Transverse colon (tissue), 4 donors: ENCODE results near the gene HK2.
"Not testable (repeated sequence)": the region's sequence is repeated elsewhere in the genome, so short reads cannot be mapped to it uniquely, and the experiment has no call there.

ENCODE experiments used
- POLR2A ChIP-seq: fragments of 450-650 bp; IDR thresholded peaks from one replicate; pipeline ENCODE4 v1.6.1; 2016; ENCODE audit warnings: antibody characterized with exemption, mild to moderate bottlenecking, moderate library complexity
- POLR2AphosphoS5 ChIP-seq, 3 donors: sonication (generic); formaldehyde crosslinking; IDR thresholded peaks; one replicate each; pipeline ENCODE4 v1.6.1; 2016; ENCODE audit warnings: antibody characterized with exemption in 3 of 3
- TF ChIP-seq, protein P1 (sequence below), 5 experiments: fragments of 200-600 bp in 3 of 5; fragments of 450-650 bp in 2 of 5; sonication (generic) in 3 of 5; IDR thresholded peaks; 1 replicate in 2 of 5; 2 replicates in 3 of 5; pipeline ENCODE4 v1.5.1; 2016 to 2017; ENCODE audit warnings: antibody characterized with exemption in 5 of 5, inconsistent platforms in 3 of 5, mild to moderate bottlenecking in 2 of 5, moderate library complexity in 1 of 5

DNA sequence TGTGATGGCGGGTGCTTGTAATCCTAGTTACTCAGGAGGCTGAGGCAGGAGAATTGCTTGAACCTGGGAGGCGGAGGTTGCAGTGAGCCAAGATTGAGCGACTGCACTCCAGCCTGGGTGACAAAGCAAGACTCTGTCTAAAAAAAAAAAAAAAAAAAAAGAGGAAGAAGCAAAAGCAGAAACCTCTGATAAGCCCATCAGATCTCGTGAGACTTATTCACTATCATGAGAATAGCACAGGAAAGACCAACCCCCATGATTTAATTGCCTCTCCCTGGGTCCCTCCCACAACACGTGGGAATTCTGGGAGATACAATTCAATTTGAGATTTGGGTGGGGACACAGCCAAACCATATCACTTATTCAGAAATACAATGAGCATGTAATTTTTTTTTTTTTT is 73.6 kb downstream of the HK2 start:
- TF ChIP-seq POLR2AphosphoS5 (IDR thresholded peaks at IDR 0.05); POLR2A: not testable (repeated sequence)
- TF ChIP-seq, protein P1, sequence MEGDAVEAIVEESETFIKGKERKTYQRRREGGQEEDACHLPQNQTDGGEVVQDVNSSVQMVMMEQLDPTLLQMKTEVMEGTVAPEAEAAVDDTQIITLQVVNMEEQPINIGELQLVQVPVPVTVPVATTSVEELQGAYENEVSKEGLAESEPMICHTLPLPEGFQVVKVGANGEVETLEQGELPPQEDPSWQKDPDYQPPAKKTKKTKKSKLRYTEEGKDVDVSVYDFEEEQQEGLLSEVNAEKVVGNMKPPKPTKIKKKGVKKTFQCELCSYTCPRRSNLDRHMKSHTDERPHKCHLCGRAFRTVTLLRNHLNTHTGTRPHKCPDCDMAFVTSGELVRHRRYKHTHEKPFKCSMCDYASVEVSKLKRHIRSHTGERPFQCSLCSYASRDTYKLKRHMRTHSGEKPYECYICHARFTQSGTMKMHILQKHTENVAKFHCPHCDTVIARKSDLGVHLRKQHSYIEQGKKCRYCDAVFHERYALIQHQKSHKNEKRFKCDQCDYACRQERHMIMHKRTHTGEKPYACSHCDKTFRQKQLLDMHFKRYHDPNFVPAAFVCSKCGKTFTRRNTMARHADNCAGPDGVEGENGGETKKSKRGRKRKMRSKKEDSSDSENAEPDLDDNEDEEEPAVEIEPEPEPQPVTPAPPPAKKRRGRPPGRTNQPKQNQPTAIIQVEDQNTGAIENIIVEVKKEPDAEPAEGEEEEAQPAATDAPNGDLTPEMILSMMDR (IDR thresholded peaks at IDR 0.05), result not testable (repeated sequence)
